KMS-11 (cell line): ENCODE measurements around the gene RETSAT.

Experiments used
- H2AFZ ChIP-seq: fragments of 200-600 bp; sonication (generic); 2 replicates; pipeline ENCODE4 v1.6.1; 2016; ENCODE audit warnings: antibody characterized with exemption, mixed run types, low read depth
- H3K27ac ChIP-seq: fragments of 200-600 bp; sonication (generic); 2 replicates; pipeline ENCODE4 v1.6.1; 2016; ENCODE audit warnings: mild to moderate bottlenecking, mixed run types
- H3K27me3 ChIP-seq: fragments of 200-600 bp; sonication (generic); 2 replicates; pipeline ENCODE4 v1.6.1; 2017; ENCODE audit warnings: mild to moderate bottlenecking, low read depth, mixed run types, moderate library complexity; ENCODE audit not compliant: insufficient read depth
- H3K36me3 ChIP-seq: fragments of 200-600 bp; sonication (generic); 2 replicates; pipeline ENCODE4 v1.6.1; 2017; ENCODE audit warnings: mild to moderate bottlenecking, mixed run types; ENCODE audit not compliant: insufficient read depth
- H3K4me1 ChIP-seq: fragments of 200-600 bp; sonication (generic); 2 replicates; pipeline ENCODE4 v1.6.1; 2016; ENCODE audit warnings: mild to moderate bottlenecking, low read depth, mixed run types; ENCODE audit not compliant: poor library complexity, severe bottlenecking
- H3K4me2 ChIP-seq: fragments of 200-600 bp; sonication (generic); 2 replicates; pipeline ENCODE4 v1.7.0; 2016; ENCODE audit warnings: mild to moderate bottlenecking, mixed run types
- H3K4me3 ChIP-seq: fragments of 200-600 bp; sonication (generic); IDR thresholded peaks from 2 replicates; pipeline ENCODE4 v1.6.1; 2017; ENCODE audit warnings: low read depth, low read length, mixed read lengths; ENCODE audit not compliant: insufficient read depth
- H3K79me2 ChIP-seq: fragments of 200-600 bp; sonication (generic); 2 replicates; pipeline ENCODE4 v1.6.1; 2016; ENCODE audit warnings: low read depth, mixed run types; ENCODE audit not compliant: insufficient read depth
- H3K9ac ChIP-seq: fragments of 200-600 bp; sonication (generic); 2 replicates; pipeline ENCODE4 v1.6.1; 2016; ENCODE audit warnings: mild to moderate bottlenecking, mixed run types
- H4K20me1 ChIP-seq: fragments of 200-600 bp; sonication (generic); 2 replicates; pipeline ENCODE4 v1.6.1; 2016; ENCODE audit warnings: mild to moderate bottlenecking, mixed run types; ENCODE audit not compliant: insufficient read depth
- CTCF ChIP-seq: fragments of 200-600 bp; sonication (generic); conservative IDR thresholded peaks from 2 replicates; pipeline ENCODE4 v1.6.1; 2017; ENCODE audit warnings: low read depth, mild to moderate bottlenecking, antibody characterized with exemption, low read length, moderate library complexity, mixed read lengths

Gene RETSAT

GRCh38 chr2:85400023-85400422, 45.7 kb upstream of the RETSAT start:
- Histone ChIP-seq H3K79me2 (no peaks in the 10 kb centered on the region), H4K20me1 (no peaks in the 10 kb centered on the region), H3K4me3 (no peak overlapping the region), H3K27me3 (no peaks in the 10 kb centered on the region), H3K27ac (no peak overlapping the region), H3K4me1 (peaks cover 27% of the 10 kb centered on the region), H2AFZ (no peak overlapping the region), H3K9ac (no peak overlapping the region), H3K36me3 (no peaks in the 10 kb centered on the region), H3K4me2 (no peak overlapping the region)
- no peak for TF ChIP-seq CTCF

- no peaks in the 10 kb centered on the region for H3K27me3 ChIP-seq
- H3K36me3 ChIP-seq = no peaks in the 10 kb centered on the region
- H2AFZ ChIP-seq = no peak overlapping the region
- H3K27ac ChIP-seq = no peak overlapping the region
- H3K4me3 ChIP-seq = no peak overlapping the region
- H3K4me2 ChIP-seq = no peak overlapping the region
- H3K9ac ChIP-seq = no peak overlapping the region
- H3K79me2 ChIP-seq = no peaks in the 10 kb centered on the region
- no peaks in the 10 kb centered on the region for H4K20me1 ChIP-seq
- TF ChIP-seq CTCF = no peak
- peaks cover 27% of the 10 kb centered on the region for H3K4me1 ChIP-seq
These were observed 44.8 kb upstream of the RETSAT start for GRCh38 chr2:85399183-85399455.

- TF ChIP-seq CTCF = no peak
- Histone ChIP-seq H3K36me3 (no peaks in the 10 kb centered on the region), H3K79me2 (no peaks in the 10 kb centered on the region), H2AFZ (no peak overlapping the region), H3K27me3 (no peaks in the 10 kb centered on the region), H4K20me1 (no peaks in the 10 kb centered on the region), H3K4me1 (peaks cover 27% of the 10 kb centered on the region), H3K4me3 (no peak overlapping the region), H3K4me2 (peak overlapping the region; percentile 56; the same call in 1 of the 2 replicates), H3K27ac (no peak overlapping the region), H3K9ac (no peak overlapping the region)
These were observed 44.3 kb upstream of the RETSAT start for GRCh38 chr2:85398426-85399182.

GRCh38 chr2:85397925-85398331, 43.6 kb upstream of the RETSAT start:
- peaks cover 30% of the 10 kb centered on the region for H3K4me1 ChIP-seq
- TF ChIP-seq CTCF = no peak
- H3K9ac ChIP-seq = no peak overlapping the region; the same call in 1 of the 2 replicates
- no peak overlapping the region for H3K4me3 ChIP-seq
- H3K27me3 ChIP-seq = no peaks in the 10 kb centered on the region
- peak overlapping the region; percentile 64; the same call in 1 of the 2 replicates for H3K27ac ChIP-seq
- H4K20me1 ChIP-seq = no peaks in the 10 kb centered on the region
- H2AFZ ChIP-seq = peak overlapping the region; percentile 50; the same call in 1 of the 2 replicates
- H3K36me3 ChIP-seq = no peaks in the 10 kb centered on the region
- H3K79me2 ChIP-seq = no peaks in the 10 kb centered on the region
- H3K4me2 ChIP-seq = peak overlapping the region; percentile 56
